HEK293 (cell line): ENCODE results near the gene SIRPA.
A peak's percentile ranks its signal among the peaks of the same experiment; 100 is the strongest.

Experiments used
- CTCF ChIA-PET: fragments of 350-600 bp; formaldehyde crosslinking; extraction: SDS; loops from one replicate; lab custom pipeline; 2021; ENCODE audit warnings: antibody characterized with exemption; lab: Yijun Ruan, JAX
- POLR2A ChIA-PET: fragments of 300-600 bp; formaldehyde crosslinking; extraction: SDS; loops from one replicate; lab custom pipeline; 2020; ENCODE audit warnings: antibody characterized with exemption, inconsistent platforms; lab: Yijun Ruan, JAX
- H3K27ac ChIP-seq: fragments of 200-500 bp; sonication (Bioruptor generic); 2 replicates; pipeline ENCODE4 v1.5.1; 2014; ENCODE audit warnings: low read depth, low read length, control low read depth, inconsistent platforms; ENCODE audit errors: extremely low read depth
- H3K36me3 ChIP-seq, 2 experiments: fragments of 200-500 bp in 1 of 2; sonication (Bioruptor generic) in 1 of 2; 1 replicate in 1 of 2; 2 replicates in 1 of 2; pipeline ENCODE4 v1.5.1; 2014 to 2017; ENCODE audit warnings: inconsistent platforms in 2 of 2, low read length in 2 of 2; ENCODE audit not compliant: control insufficient read depth in 2 of 2, insufficient read depth in 1 of 2
- H3K4me1 ChIP-seq: fragments of 200-500 bp; sonication (Bioruptor generic); 2 replicates; pipeline ENCODE4 v1.5.1; 2014; ENCODE audit warnings: mild to moderate bottlenecking, low read length, inconsistent platforms; ENCODE audit not compliant: control insufficient read depth, insufficient read depth
- H3K4me3 ChIP-seq: 2 replicates; pipeline ENCODE4 v1.5.1; 2011; ENCODE audit warnings: low read depth, mild to moderate bottlenecking, control low read depth, low read length, moderate library complexity
- H3K9me3 ChIP-seq: fragments of 200-500 bp; sonication (Bioruptor generic); 2 replicates; pipeline ENCODE4 v1.5.1; 2014; ENCODE audit warnings: low read depth, low read length, inconsistent platforms; ENCODE audit not compliant: control insufficient read depth, insufficient read depth
- FEZF1 ChIP-seq: fragments of 450-650 bp; formaldehyde crosslinking; IDR thresholded peaks from 2 replicates; pipeline ENCODE4 v1.5.1; 2016; ENCODE audit warnings: missing biosample characterization, missing genetic modification characterization
- HIC1 ChIP-seq: fragments of 450-650 bp; formaldehyde crosslinking; IDR thresholded peaks from 2 replicates; pipeline ENCODE4 v1.5.1; 2016; ENCODE audit warnings: missing biosample characterization, missing genetic modification characterization
- SCRT2 ChIP-seq: fragments of 450-650 bp; formaldehyde crosslinking; IDR thresholded peaks from 2 replicates; pipeline ENCODE4 v1.5.1; 2016; ENCODE audit warnings: missing biosample characterization, missing genetic modification characterization

Gene SIRPA

GRCh38 chr20:1983301-1983700 is 88.1 kb downstream of the SIRPA start:
- CTCF ChIA-PET, result interaction anchor here (0.6 to 1.2 kb wide), 4 partner anchors 23 to 470 kb away, joined by 3 to 5 read pairs (median 4); no protein-coding TSS in a partner anchor
- TF ChIP-seq FEZF1 (no peak), SCRT2 (tag by site-specific recombination) (peak; percentile 17; the same call in 1 of the 2 replicates)
- POLR2A ChIA-PET, result no interaction called here
- H3K36me3 ChIP-seq, result no peaks in the 10 kb centered on the region
- H3K9me3 ChIP-seq, result no peaks in the 10 kb centered on the region
- H3K4me3 ChIP-seq, result no peak overlapping the region
- H3K4me1 ChIP-seq, result no peaks in the 10 kb centered on the region
- H3K27ac ChIP-seq, result no peak overlapping the region

GRCh38 chr20:1987826-1988225 is 92.6 kb downstream of the SIRPA start:
- ChIA-PET CTCF (interaction anchor here (0.5 to 1.7 kb wide), 5 partner anchors 13 to 223 kb away, joined by 3 to 8 read pairs (median 4); no protein-coding TSS in a partner anchor), POLR2A (no interaction called here)
- H3K4me1 ChIP-seq, result no peaks in the 10 kb centered on the region
- H3K27ac ChIP-seq, result no peak overlapping the region
- H3K36me3 ChIP-seq, result no peaks in the 10 kb centered on the region
- no peaks in the 10 kb centered on the region for H3K9me3 ChIP-seq
- no peak for TF ChIP-seq HIC1 (tag by site-specific recombination)
- no peak overlapping the region for H3K4me3 ChIP-seq
